Upper lobe of left lung (tissue), 6 donors: ENCODE measurements around the gene TRNP1. TPM values are rescaled to one million over a fixed set of nuclear protein-coding genes. Genes with fewer than 3 reads are reported as not detected.

Experiments
- ATAC-seq, 2 donors: fragments of 200-7000 bp; cut with Tn5 transposase; one replicate each; pipeline ENCODE4 v1.9.1; 2022; ENCODE audit warnings: mild to moderate bottlenecking in 2 of 2, moderate library complexity in 2 of 2; ENCODE audit not compliant: low FRiP score in 2 of 2
- DNase-seq, 2 donors: peaks; one replicate each; pipeline ENCODE4 v3.0.0-alpha.2; 2019 to 2020
- H3K27ac ChIP-seq, 4 donors: fragments of 200-600 bp; sonication (generic); one replicate each; pipeline ENCODE4 v1.5.1; 2016 to 2019
- H3K27me3 ChIP-seq, 4 donors: fragments of 200-600 bp; sonication (generic); one replicate each; pipeline ENCODE4 v1.5.1; 2017 to 2019
- H3K36me3 ChIP-seq, 4 donors: fragments of 200-600 bp; sonication (generic); one replicate each; pipeline ENCODE4 v1.5.1; 2016 to 2019
- H3K4me1 ChIP-seq, 4 donors: fragments of 200-600 bp; sonication (generic); one replicate each; pipeline ENCODE4 v1.5.1; 2018 to 2019
- H3K4me3 ChIP-seq, 4 donors: fragments of 200-600 bp; sonication (generic); one replicate each; pipeline ENCODE4 v1.5.1; 2017 to 2019; ENCODE audit warnings: mild to moderate bottlenecking in 2 of 4, moderate library complexity in 1 of 4
- H3K9me3 ChIP-seq, 4 donors: fragments of 200-600 bp; sonication (generic); one replicate each; pipeline ENCODE4 v1.5.1; 2018 to 2019
- CTCF ChIP-seq, 6 experiments: fragments of 450-650 bp in 4 of 6; fragments of 200-600 bp in 2 of 6; sonication (generic) in 2 of 6; IDR thresholded peaks; one replicate each; pipeline ENCODE4 v1.5.1; 2016 to 2019; ENCODE audit warnings: antibody characterized with exemption in 6 of 6
- EP300 ChIP-seq, 4 donors: sonication (generic); formaldehyde crosslinking; IDR thresholded peaks; one replicate each; pipeline ENCODE4 v1.5.1; 2017; ENCODE audit warnings: antibody characterized with exemption in 4 of 4, control low read depth in 2 of 4
- POLR2A ChIP-seq, 4 donors: fragments of 450-650 bp; IDR thresholded peaks; one replicate each; pipeline ENCODE4 v1.5.1; 2016 to 2017; ENCODE audit warnings: antibody characterized with exemption in 4 of 4, mild to moderate bottlenecking in 2 of 4
- POLR2AphosphoS5 ChIP-seq, 2 donors: sonication (generic); formaldehyde crosslinking; IDR thresholded peaks; one replicate each; pipeline ENCODE4 v1.5.1; 2017; ENCODE audit warnings: antibody characterized with exemption in 2 of 2
- WGBS, 2 donors: methylation state at CpG; one replicate each; pipeline ENCODE4 v1.1.5; 2017 to 2018; 5-methylcytosine and 5-hydroxymethylcytosine counted together
- total RNA-seq, 6 donors: library from RNA; depleted of rRNA in 4 of 6; stranded (reverse); fragments of >200 nt in 4 of 6; gene quantifications; one replicate each; pipeline versions ENCODE4 v1.1.0 to v1.2.1, GENCODE V29; 2016 to 2021
- donor health status: DM: no; HTN: no; CAD: no; lungs with moderate emphysema.
- donor health status: DM: no; HTN: yes; CAD: no; lungs with severe emphysema.

Gene TRNP1
- total RNA-seq, 6 donors from 2014 or later, result 9.1 to 38.0 (median 26.0) TPM

- DNase-seq, result no peak
- Histone ChIP-seq H3K27me3 (no peaks in the 10 kb centered on the region), H3K36me3 (no peaks in the 10 kb centered on the region), H3K4me3 (no peak overlapping the region), H3K27ac (no peak overlapping the region), H3K9me3 (no peaks in the 10 kb centered on the region), H3K4me1 (peaks cover 0 to 2% (median 1%) of the 10 kb centered on the region in 4 donors)
- no peak for ATAC-seq
- 84 to 87% methylated on average over 3 of the region's 3 CpGs for WGBS, 2 donors
- TF ChIP-seq POLR2A (IDR thresholded peaks at IDR 0.05) (no peak), CTCF (IDR thresholded peaks at IDR 0.05) (no peak), EP300 (IDR thresholded peaks at IDR 0.05) (no peak), POLR2AphosphoS5 (IDR thresholded peaks at IDR 0.05) (no peak)
These were observed 24.8 kb downstream of the TRNP1 start for GRCh38 chr1:27018316-27018715.

- no peaks in the 10 kb centered on the region for H3K36me3 ChIP-seq
- no peak for DNase-seq
- no peak for TF ChIP-seq POLR2A (IDR thresholded peaks at IDR 0.05)
- H3K4me3 ChIP-seq, result no peak overlapping the region
- 55% methylated on average over 9 of the region's 9 CpGs for WGBS, 2 donors
- no peaks in the 10 kb centered on the region for H3K27me3 ChIP-seq
- no peaks in the 10 kb centered on the region for H3K9me3 ChIP-seq
- ATAC-seq, result no peak
- H3K4me1 ChIP-seq, result no peaks in the 10 kb centered on the region
- H3K27ac ChIP-seq, result no peak overlapping the region
These were observed 28.0 kb downstream of the TRNP1 start for GRCh38 chr1:27021354-27022031.

GRCh38 chr1:27025718-27026117 lies 32.2 kb downstream of the TRNP1 start:
- Histone ChIP-seq H3K4me1 (peaks cover 11 to 19% (median 14%) of the 10 kb centered on the region in 4 donors), H3K27ac (no peak overlapping the region), H3K4me3 (no peak overlapping the region), H3K9me3 (no peaks in the 10 kb centered on the region), H3K27me3 (no peaks in the 10 kb centered on the region), H3K36me3 (no peaks in the 10 kb centered on the region)
- DNase-seq, result no peak
- no peak for ATAC-seq
- no peak for TF ChIP-seq POLR2A (IDR thresholded peaks at IDR 0.05)
- TF ChIP-seq CTCF (IDR thresholded peaks at IDR 0.05), result no peak
- no peak for TF ChIP-seq EP300 (IDR thresholded peaks at IDR 0.05)
- 92% methylated on average over 4 of the region's 4 CpGs for WGBS, 2 donors

- peaks cover 20 to 30% (median 23%) of the 10 kb centered on the region in 4 donors for H3K4me1 ChIP-seq
- TF ChIP-seq POLR2AphosphoS5 (IDR thresholded peaks at IDR 0.05) (peak in 1 of 2 donors; percentile 35), EP300 (IDR thresholded peaks at IDR 0.05) (no peak), POLR2A (IDR thresholded peaks at IDR 0.05) (peak in 1 of 4 donors; percentile 32)
- H3K36me3 ChIP-seq, result no peaks in the 10 kb centered on the region
- H3K27me3 ChIP-seq, result no peaks in the 10 kb centered on the region
- H3K27ac ChIP-seq, result peak overlapping the region in 3 of 4 donors; percentile 8 to 81 (median 71)
- ATAC-seq, result peak; percentile 69 to 74
- no peak overlapping the region for H3K4me3 ChIP-seq
- 62 to 70% methylated on average over 19 of the region's 19 CpGs for WGBS, 2 donors
- no peaks in the 10 kb centered on the region for H3K9me3 ChIP-seq
- DNase-seq, result peak in 1 of 2 donors; percentile 91
These were observed 33.4 kb downstream of the TRNP1 start for GRCh38 chr1:27026621-27027574.

- H3K4me1 ChIP-seq, result peaks cover 26 to 38% (median 29%) of the 10 kb centered on the region in 4 donors
- TF ChIP-seq POLR2AphosphoS5 (IDR thresholded peaks at IDR 0.05) (no peak), CTCF (IDR thresholded peaks at IDR 0.05) (no peak), POLR2A (IDR thresholded peaks at IDR 0.05) (peak in 1 of 4 donors; percentile 18), EP300 (IDR thresholded peaks at IDR 0.05) (no peak)
- H3K4me3 ChIP-seq, result no peak overlapping the region
- H3K9me3 ChIP-seq, result no peaks in the 10 kb centered on the region
- no peak for ATAC-seq
- H3K36me3 ChIP-seq, result no peaks in the 10 kb centered on the region
- 69 to 74% methylated on average over 8 of the region's 8 CpGs for WGBS, 2 donors
- no peak for DNase-seq
- peak overlapping the region in 3 of 4 donors; percentile 8 to 81 (median 71) for H3K27ac ChIP-seq
- H3K27me3 ChIP-seq, result no peaks in the 10 kb centered on the region
These were observed 34.2 kb downstream of the TRNP1 start for GRCh38 chr1:27027575-27028250.
